ENCODE results near the gene RBCK1. TPM values are rescaled to one million over a fixed set of nuclear protein-coding genes. Genes with fewer than 3 reads are reported as not detected.
A peak's percentile ranks its signal among the peaks of the same experiment; 100 is the strongest.
"Not testable (repeated sequence)": the region's sequence is repeated elsewhere in the genome, so short reads cannot be mapped to it uniquely, and the experiment has no call there.

Gene RBCK1
- total RNA-seq, 1 donor from 2014 or later: 111 TPM

- H3K4me3 Mint-ChIP-seq: no peak overlapping the region
- H3K27ac Mint-ChIP-seq: no peak overlapping the region
- DNase-seq (ENCODE audit: low spot score in 2 of 2, unreplicated experiment in 2 of 2): no peak
- H3K27me3 Mint-ChIP-seq (ENCODE audit: low read depth): no peaks in the 10 kb centered on the region
- no peaks in the 10 kb centered on the region for H3K36me3 Mint-ChIP-seq
- TF ChIP-seq CTCF (IDR thresholded peaks at IDR 0.05; ENCODE audit: unreplicated experiment): no peak
- H3K4me1 Mint-ChIP-seq: peaks cover 54% of the 10 kb centered on the region
- H3K9me3 Mint-ChIP-seq: no peaks in the 10 kb centered on the region
Measured at GRCh38 chr20:368915-369314, 39.2 kb upstream of the RBCK1 start.

- no peaks in the 10 kb centered on the region for H3K27me3 Mint-ChIP-seq (ENCODE audit: low read depth)
- no peak overlapping the region for H3K4me3 Mint-ChIP-seq
- DNase-seq (ENCODE audit: low spot score in 2 of 2, unreplicated experiment in 2 of 2): no peak
- TF ChIP-seq CTCF (IDR thresholded peaks at IDR 0.05; ENCODE audit: unreplicated experiment): no peak
- H3K27ac Mint-ChIP-seq: peak overlapping the region; percentile 43
- no peaks in the 10 kb centered on the region for H3K9me3 Mint-ChIP-seq
- H3K4me1 Mint-ChIP-seq: peaks cover 46% of the 10 kb centered on the region
- no peaks in the 10 kb centered on the region for H3K36me3 Mint-ChIP-seq
Measured at GRCh38 chr20:370151-370600, 37.9 kb upstream of the RBCK1 start.

- Mint-ChIP-seq H3K27ac (peak overlapping the region; percentile 72), H3K27me3 (ENCODE audit: low read depth) (no peaks in the 10 kb centered on the region), H3K4me1 (peaks cover 37% of the 10 kb centered on the region), H3K4me3 (no peak overlapping the region), H3K9me3 (no peaks in the 10 kb centered on the region), H3K36me3 (no peaks in the 10 kb centered on the region)
- no peak for TF ChIP-seq CTCF (IDR thresholded peaks at IDR 0.05; ENCODE audit: unreplicated experiment)
- DNase-seq (ENCODE audit: low spot score in 2 of 2, unreplicated experiment in 2 of 2): no peak
Measured at GRCh38 chr20:370977-371754, 36.9 kb upstream of the RBCK1 start.

GRCh38 chr20:371755-372542, 36.1 kb upstream of the RBCK1 start:
- Mint-ChIP-seq H3K27ac (peak overlapping the region; percentile 72), H3K36me3 (no peaks in the 10 kb centered on the region), H3K4me1 (peaks cover 33% of the 10 kb centered on the region), H3K4me3 (no peak overlapping the region), H3K27me3 (ENCODE audit: low read depth) (no peaks in the 10 kb centered on the region), H3K9me3 (no peaks in the 10 kb centered on the region)
- TF ChIP-seq CTCF (IDR thresholded peaks at IDR 0.05; ENCODE audit: unreplicated experiment): no peak
- DNase-seq (ENCODE audit: low spot score in 2 of 2, unreplicated experiment in 2 of 2): no peak

GRCh38 chr20:372543-373082, 35.5 kb upstream of the RBCK1 start:
- not testable (repeated sequence) for H3K36me3 Mint-ChIP-seq

More at GRCh38 chr20:372543-373082, 35.5 kb upstream of the RBCK1 start:
- H3K27ac Mint-ChIP-seq; H3K4me3 Mint-ChIP-seq; DNase-seq (ENCODE audit: low spot score in 2 of 2, unreplicated experiment in 2 of 2); H3K9me3 Mint-ChIP-seq; H3K27me3 Mint-ChIP-seq (ENCODE audit: low read depth): not testable (repeated sequence)
- peaks cover 27% of the 10 kb centered on the region for H3K4me1 Mint-ChIP-seq

Data from mesothelial cell of epicardium (in vitro differentiated cells).